Mammary epithelial cell (primary cell): ENCODE measurements around the gene EZH1.

ENCODE experiments used
- CTCF ChIP-seq, 2 donors: IDR thresholded peaks in 1 of 2; conservative IDR thresholded peaks in 1 of 2; 2 replicates each; pipeline ENCODE4 v1.5.1; 2011 to 2012; ENCODE audit warnings: inconsistent platforms in 2 of 2, low read length in 2 of 2, mild to moderate bottlenecking in 2 of 2, control low read depth in 1 of 2, low read depth in 1 of 2; ENCODE audit not compliant: insufficient read depth in 1 of 2; ENCODE audit errors: extremely low read depth in 1 of 2
- EZH2 ChIP-seq: IDR thresholded peaks from 2 replicates; pipeline ENCODE4 v1.6.1; 2012; ENCODE audit warnings: low read length, inconsistent platforms, borderline replicate concordance

GRCh38 chr17:42665581-42666001 is 79.2 kb downstream of the EZH1 start:
- no peak for TF ChIP-seq CTCF (conservative IDR thresholded peaks at IDR 0.05 in 1 of 2, IDR thresholded peaks at IDR 0.05 in 1 of 2; ENCODE audit: extremely low read depth in 1 of 2, insufficient read depth in 1 of 2, low read depth in 1 of 2, low read length in 2 of 2)
- no peak for TF ChIP-seq EZH2
